HepG2 (cell line): Measurements from ENCODE around the gene DIABLO. TPM values are rescaled to one million over a fixed set of nuclear protein-coding genes. Genes with fewer than 3 reads are reported as not detected.
A peak's percentile ranks its signal among the peaks of the same experiment; 100 is the strongest.

ENCODE experiments used
- ATAC-seq: fragments of 200-7000 bp; cut with Tn5 transposase; 3 replicates; pipeline ENCODE4 v1.9.1; 2020; ENCODE audit warnings: mild to moderate bottlenecking, moderate library complexity
- BruUV-seq: library from RNA; stranded (reverse); fragments of 400-500 nt; replicated peaks from 2 replicates; lab custom pipeline; 2021; lab: Mats Ljungman, UMichigan
- CTCF ChIA-PET: fragments of 300-600 bp; formaldehyde crosslinking; extraction: SDS; loops from one replicate; lab custom pipeline; 2021; ENCODE audit warnings: low total read pairs, inconsistent platforms, low intra/inter-chr PET ratio; lab: Yijun Ruan, JAX
- POLR2A ChIA-PET: fragments of 350-600 bp; sonication (Branson Sonifier 250); formaldehyde crosslinking; loops from one replicate; lab custom pipeline; 2020; ENCODE audit warnings: antibody characterized with exemption, inconsistent platforms; lab: Yijun Ruan, JAX
- DNase-seq: peaks from one replicate; pipeline ENCODE4 v3.0.0-alpha.2; 2015; ENCODE audit warnings: low spot score
- FAIRE-seq: peaks from 3 replicates; lab custom pipeline; 2011; peaks lifted over from hg19 to GRCh38; lab: Jason Lieb, UNC
- H2AFZ ChIP-seq: one replicate; pipeline ENCODE4 v1.6.1; 2011; ENCODE audit warnings: low read length, inconsistent platforms
- H3K27ac ChIP-seq: fragments of 300-600 bp; 3 replicates; pipeline ENCODE4 v1.8.0; 2011; ENCODE audit warnings: mixed run types, mild to moderate bottlenecking, mixed read lengths, low read length, inconsistent platforms; ENCODE audit not compliant: insufficient read depth; ENCODE audit errors: extremely low read length
- H3K27me3 ChIP-seq, 2 experiments: fragments of 200-600 bp in 1 of 2; 2 replicates in 1 of 2; 3 replicates in 1 of 2; pipeline versions ENCODE4 v1.6.0 to v1.8.0; 2011; ENCODE audit warnings: low read length in 2 of 2, mild to moderate bottlenecking in 2 of 2, moderate library complexity in 2 of 2, inconsistent platforms in 1 of 2; ENCODE audit not compliant: insufficient read depth in 2 of 2, control insufficient read depth in 1 of 2
- H3K36me3 ChIP-seq, 2 experiments: fragments of 200-600 bp in 1 of 2; replicated peaks in 1 of 2; 2 replicates in 1 of 2; 3 replicates in 1 of 2; pipeline versions ENCODE4 v1.5.1 to v1.8.0; 2011; ENCODE audit warnings: low read length in 2 of 2, inconsistent platforms in 1 of 2; ENCODE audit not compliant: insufficient read depth in 2 of 2, control insufficient read depth in 1 of 2
- H3K4me1 ChIP-seq: 2 replicates; pipeline ENCODE4 v1.5.1; 2012; ENCODE audit warnings: low read length, inconsistent platforms; ENCODE audit not compliant: insufficient read depth
- H3K4me2 ChIP-seq: 2 replicates; pipeline ENCODE4 v1.6.0; 2011; ENCODE audit warnings: low read depth, low read length, inconsistent platforms
- H3K4me3 ChIP-seq, 3 experiments: fragments of 200-600 bp in 1 of 3; sonication (generic), shearing (Covaris generic) in 1 of 3; replicated peaks in 1 of 3; 2 replicates each; pipeline ENCODE4 v1.5.1; 2011 to 2016; ENCODE audit warnings: low read length in 3 of 3, inconsistent platforms in 2 of 3, low read depth in 2 of 3, mild to moderate bottlenecking in 2 of 3, control low read depth in 1 of 3, mixed read lengths in 1 of 3; ENCODE audit not compliant: insufficient read depth in 1 of 3
- H3K79me2 ChIP-seq: one replicate; pipeline ENCODE4 v1.6.1; 2011; ENCODE audit warnings: low read length, inconsistent platforms; ENCODE audit not compliant: insufficient read depth
- H3K9ac ChIP-seq: 2 replicates; pipeline ENCODE4 v1.6.0; 2011; ENCODE audit warnings: mild to moderate bottlenecking, low read depth, low read length, inconsistent platforms; ENCODE audit not compliant: insufficient read depth
- H3K9me3 ChIP-seq: 2 replicates; pipeline ENCODE4 v1.5.1; 2012; ENCODE audit warnings: mild to moderate bottlenecking, low read length
- H4K20me1 ChIP-seq: 2 replicates; pipeline ENCODE4 v1.6.0; 2011; ENCODE audit warnings: inconsistent platforms, mild to moderate bottlenecking, low read length, moderate library complexity; ENCODE audit not compliant: insufficient read depth
- CHCHD3 ChIP-seq: sonication (generic); formaldehyde crosslinking; IDR thresholded peaks from 2 replicates; pipeline ENCODE4 v1.8.0; 2022; ENCODE audit warnings: mild to moderate bottlenecking, missing genetic modification reagents, moderate library complexity
- SRF ChIP-seq: IDR thresholded peaks from 2 replicates; pipeline ENCODE4 v1.6.1; 2011; ENCODE audit warnings: mild to moderate bottlenecking, low read depth, low read length, moderate library complexity
- ZKSCAN8 ChIP-seq: IDR thresholded peaks from 2 replicates; pipeline ENCODE4 v1.6.1; 2016; ENCODE audit warnings: borderline replicate concordance, missing genetic modification reagents, missing compliant biosample characterization
- ZNF317 ChIP-seq: sonication (generic); formaldehyde crosslinking; IDR thresholded peaks from 2 replicates; pipeline ENCODE4 v1.5.0; 2020; ENCODE audit warnings: mild to moderate bottlenecking, missing genetic modification reagents
- ZNF598 ChIP-seq: sonication (generic); formaldehyde crosslinking; IDR thresholded peaks from 2 replicates; pipeline ENCODE4 v1.5.1; 2020; ENCODE audit warnings: mild to moderate bottlenecking, missing genetic modification reagents, borderline replicate concordance
- WGBS: methylation state at CpG from one replicate; pipeline ENCODE4 v1.1.6; 2017; ENCODE audit warnings: low lambda C conversion rate; 5-methylcytosine and 5-hydroxymethylcytosine counted together
- in situ Hi-C: cut with HindIII; loops from 2 replicates; pipeline ENCODE4 v1.10.0; 2017; ENCODE audit warnings: low pct_unique_long_range_greater_than_20kb; ENCODE audit not compliant: extremely low pct_ligation_motif_present
- intact Hi-C: fragments of 100-400 bp; cut with micrococcal nuclease; formaldehyde crosslinking; loops from one replicate; pipeline ENCODE4 v1.10.0; 2022; ENCODE audit not compliant: unreplicated experiment
- polyA plus RNA-seq, 8 experiments: library from polyadenylated mRNA; depleted of rRNA in 3 of 8; stranded (reverse) in 7 of 8; unstranded in 1 of 8; fragments of >200 nt; fragmentation: Illumina TruSeq in 4 of 8; extraction: Trizol in 4 of 8; gene quantifications; 2 replicates each; pipeline versions ENCODE4 v1.2.1 to v1.2.3, GENCODE V29; 2011 to 2016; ENCODE audit warnings: low read depth in 4 of 8, missing spikeins in 1 of 8, mixed read lengths in 1 of 8; ENCODE audit not compliant: insufficient read depth in 1 of 8
- total RNA-seq, 5 experiments: library from RNA; depleted of rRNA; stranded (reverse); fragments of >200 nt; fragmentation: Illumina TruSeq; extraction: Trizol; gene quantifications; 2 replicates each; pipeline ENCODE4 v1.2.3, GENCODE V29; 2016; ENCODE audit warnings: low read depth in 1 of 5

The DIABLO gene
- total and polyA plus RNA-seq, 2 of the 13 experiments (the other 11 are each of a cell fraction or from before 2014, with no cell fraction given) = 20.7 to 70.9 TPM

- H3K27me3 ChIP-seq = peaks cover 2 to 49% of the 10 kb centered on the region in 2 experiments; a peak in 4 of 5 replicates
- H3K9me3 ChIP-seq = no peaks in the 10 kb centered on the region
- TF ChIP-seq ZNF317 (CRISPR knock-in tag) = peak; percentile 97
- no peak for TF ChIP-seq SRF
- TF ChIP-seq, all 625 proteins: peak for 1
- no peak for FAIRE-seq
- Histone ChIP-seq H3K27ac (no peak overlapping the region), H4K20me1 (no peaks in the 10 kb centered on the region), H3K4me1 (peaks cover 45% of the 10 kb centered on the region), H3K4me2 (no peak overlapping the region), H3K79me2 (no peaks in the 10 kb centered on the region), H2AFZ (no peak overlapping the region), H3K36me3 (no peaks in the 10 kb centered on the region), H3K4me3 (no peak overlapping the region), H3K9ac (no peak overlapping the region)
- ChIA-PET CTCF (no interaction called here), POLR2A (no interaction called here)
- WGBS = 28% methylated on average over 3 of the region's 4 CpGs
- ATAC-seq = no peak
- DNase-seq = no peak
- intact Hi-C loops = no loop called here
- no TSS peak for BruUV-seq
- in situ Hi-C loops = loop anchor here (5.0 kb wide), 1 partner anchor 53 kb away; no protein-coding TSS in a partner anchor
Observed at GRCh38 chr12:122195405-122195804, 30.4 kb downstream of the DIABLO start.

- BruUV-seq = no TSS peak
- Histone ChIP-seq H3K27me3 (peaks cover 6 to 43% of the 10 kb centered on the region in 2 experiments), H3K9me3 (no peaks in the 10 kb centered on the region), H3K4me3 (no peak overlapping the region), H3K4me1 (peaks cover 39% of the 10 kb centered on the region), H4K20me1 (no peaks in the 10 kb centered on the region)
- intact Hi-C loops = no loop called here
- no peak for TF ChIP-seq CHCHD3 (CRISPR knock-in tag)
- TF ChIP-seq ZNF598 (CRISPR knock-in tag) = no peak
- no peak for TF ChIP-seq ZKSCAN8 (CRISPR knock-in tag)
- TF ChIP-seq, all 625 proteins: peak for 0
- DNase-seq (no peak), ATAC-seq (no peak), FAIRE-seq (no peak)
- Histone ChIP-seq H3K27ac (no peak overlapping the region), H3K79me2 (no peaks in the 10 kb centered on the region), H2AFZ (no peak overlapping the region), H3K9ac (no peak overlapping the region), H3K36me3 (no peaks in the 10 kb centered on the region), H3K4me2 (no peak overlapping the region)
- POLR2A ChIA-PET = no interaction called here
- WGBS = 27% methylated on average over 1 of the region's 1 CpG
- CTCF ChIA-PET = no interaction called here
- in situ Hi-C loops = loop anchor here (5.0 kb wide), 1 partner anchor 53 kb away; no protein-coding TSS in a partner anchor
Observed at GRCh38 chr12:122194804-122195203, 31.0 kb downstream of the DIABLO start.
